H1 (cell line): ENCODE data around the gene WNT9A. TPM values are rescaled to one million over a fixed set of nuclear protein-coding genes. Genes with fewer than 3 reads are reported as not detected.
A peak's percentile ranks its signal among the peaks of the same experiment; 100 is the strongest.

Experiments used
- CTCF ChIA-PET: fragments of 300-600 bp; sonication (Branson Sonifier 250); formaldehyde crosslinking; loops from one replicate; lab custom pipeline; 2021; ENCODE audit not compliant: partially characterized antibody; lab: Charles Lee
- POLR2A ChIA-PET: fragments of 300-600 bp; sonication (Branson Sonifier 250); formaldehyde crosslinking; loops from one replicate; lab custom pipeline; 2021; ENCODE audit warnings: inconsistent platforms; ENCODE audit not compliant: partially characterized antibody; lab: Charles Lee
- DNase-seq, 2 experiments: peaks; one replicate each; pipeline versions ENCODE4 v3.0.0 to v3.0.0-alpha.2; 2010 to 2022; ENCODE audit warnings: low spot score in 2 of 2, low read depth in 1 of 2, mixed read lengths in 1 of 2
- FAIRE-seq: peaks from 2 replicates; lab custom pipeline; 2011; peaks lifted over from hg19 to GRCh38; lab: Jason Lieb, UNC
- H2AFZ ChIP-seq: 2 replicates; pipeline ENCODE4 v1.8.1; 2012; ENCODE audit warnings: low read length, inconsistent platforms
- H2AK5ac ChIP-seq: 2 replicates; pipeline ENCODE4 v1.6.1; 2013; ENCODE audit warnings: low read depth, low read length
- H2BK120ac ChIP-seq: replicated peaks from 2 replicates; pipeline ENCODE3; 2013; ENCODE audit warnings: low read depth, low read length, inconsistent platforms
- H2BK12ac ChIP-seq: 2 replicates; pipeline ENCODE4 v1.6.1; 2013; ENCODE audit warnings: low read depth, low read length
- H2BK15ac ChIP-seq: 2 replicates; pipeline ENCODE4 v1.6.1; 2013; ENCODE audit warnings: low read length
- H2BK20ac ChIP-seq: 2 replicates; pipeline ENCODE4 v1.6.1; 2013; ENCODE audit warnings: low read length
- H2BK5ac ChIP-seq: 2 replicates; pipeline ENCODE4 v1.6.1; 2013; ENCODE audit warnings: low read depth, low read length
- H3K14ac ChIP-seq: 2 replicates; pipeline ENCODE4 v1.6.1; 2013; ENCODE audit warnings: inconsistent platforms; ENCODE audit not compliant: insufficient read length
- H3K18ac ChIP-seq: 2 replicates; pipeline ENCODE4 v1.6.1; 2013; ENCODE audit warnings: low read length; ENCODE audit errors: extremely low read depth
- H3K23ac ChIP-seq: 2 replicates; pipeline ENCODE4 v1.6.1; 2013; ENCODE audit warnings: inconsistent platforms; ENCODE audit not compliant: insufficient read length
- H3K23me2 ChIP-seq: 2 replicates; pipeline ENCODE4 v1.6.1; 2013; ENCODE audit warnings: low read depth, low read length
- H3K27ac ChIP-seq: 2 replicates; pipeline ENCODE4 v1.6.1; 2011; ENCODE audit warnings: low read depth, low read length, inconsistent platforms
- H3K27me3 ChIP-seq, 4 experiments: replicated peaks in 1 of 4; 1 replicate in 1 of 4; 2 replicates in 3 of 4; pipeline versions ENCODE4 v1.6.1 to v1.8.1; 2011 to 2013; ENCODE audit warnings: low read length in 3 of 4, mild to moderate bottlenecking in 3 of 4, inconsistent platforms in 2 of 4, mixed read lengths in 2 of 4, moderate library complexity in 1 of 4; ENCODE audit not compliant: control insufficient read depth in 3 of 4, insufficient read depth in 3 of 4; ENCODE audit errors: extremely low read depth in 1 of 4
- H3K36me3 ChIP-seq, 4 experiments: 2 replicates each; pipeline versions ENCODE4 v1.6.1 to v1.8.1; 2011 to 2013; ENCODE audit warnings: mild to moderate bottlenecking in 4 of 4, low read length in 3 of 4, moderate library complexity in 2 of 4, control low read depth in 1 of 4, inconsistent platforms in 1 of 4; ENCODE audit not compliant: insufficient read depth in 4 of 4, control insufficient read depth in 2 of 4
- H3K4ac ChIP-seq: replicated peaks from 2 replicates; pipeline ENCODE3; 2013; ENCODE audit warnings: low read length, low read depth, mixed read lengths, inconsistent platforms; ENCODE audit not compliant: insufficient read length
- H3K4me1 ChIP-seq, 4 experiments: replicated peaks in 1 of 4; 1 replicate in 1 of 4; 2 replicates in 3 of 4; pipeline versions ENCODE4 v1.6.1 to v1.8.1; 2011 to 2013; ENCODE audit warnings: low read length in 3 of 4, inconsistent platforms in 2 of 4, mixed read lengths in 1 of 4; ENCODE audit not compliant: insufficient read depth in 4 of 4, control insufficient read depth in 3 of 4
- H3K4me2 ChIP-seq, 2 experiments: 2 replicates each; pipeline versions ENCODE4 v1.6.1 to v1.8.1; 2011 to 2013; ENCODE audit warnings: low read depth in 2 of 2, low read length in 2 of 2, control low read depth in 1 of 2, inconsistent platforms in 1 of 2, mild to moderate bottlenecking in 1 of 2; ENCODE audit not compliant: insufficient read depth in 1 of 2
- H3K4me3 ChIP-seq, 4 experiments: fragments of 200-600, 300-600 bp in 1 of 4; sonication (generic), shearing (Covaris generic), sonication (Bioruptor Twin) in 1 of 4; 2 replicates each; pipeline versions ENCODE4 v1.5.1 to v1.8.1; 2011 to 2016; ENCODE audit warnings: low read length in 4 of 4, low read depth in 3 of 4, control low read depth in 2 of 4, inconsistent platforms in 2 of 4, mild to moderate bottlenecking in 2 of 4, mixed read lengths in 1 of 4, moderate library complexity in 1 of 4; ENCODE audit not compliant: insufficient read depth in 2 of 4; ENCODE audit errors: extremely low read depth in 1 of 4
- H3K56ac ChIP-seq: replicated peaks from 2 replicates; pipeline ENCODE3; 2013; ENCODE audit warnings: low read depth, mild to moderate bottlenecking, mixed read lengths, low read length, inconsistent platforms; ENCODE audit not compliant: insufficient read length
- H3K79me1 ChIP-seq: 2 replicates; pipeline ENCODE4 v1.6.1; 2013; ENCODE audit warnings: low read depth, low read length, control low read depth
- H3K79me2 ChIP-seq, 2 experiments: 2 replicates each; pipeline versions ENCODE4 v1.6.1 to v1.8.1; 2012 to 2013; ENCODE audit warnings: low read length in 2 of 2, mild to moderate bottlenecking in 2 of 2, inconsistent platforms in 1 of 2; ENCODE audit not compliant: insufficient read depth in 2 of 2, control insufficient read depth in 1 of 2
- H3K9ac ChIP-seq, 4 experiments: replicated peaks in 1 of 4; 1 replicate in 1 of 4; 2 replicates in 3 of 4; pipeline versions ENCODE4 v1.6.1 to v1.8.1; 2011 to 2013; ENCODE audit warnings: low read depth in 3 of 4, low read length in 3 of 4, control low read depth in 2 of 4, mild to moderate bottlenecking in 2 of 4, moderate library complexity in 2 of 4, inconsistent platforms in 1 of 4; ENCODE audit errors: extremely low read depth in 1 of 4
- H3K9me3 ChIP-seq, 2 experiments: 2 replicates each; pipeline versions ENCODE4 v1.6.1 to v1.8.1; 2012 to 2013; ENCODE audit warnings: mild to moderate bottlenecking in 2 of 2, moderate library complexity in 2 of 2, control low read depth in 1 of 2, inconsistent platforms in 1 of 2, low read depth in 1 of 2, low read length in 1 of 2, mixed read lengths in 1 of 2; ENCODE audit not compliant: insufficient read depth in 2 of 2
- H4K20me1 ChIP-seq, 2 experiments: replicated peaks in 1 of 2; 2 replicates each; pipeline versions ENCODE3 to v1.8.1; 2011 to 2013; ENCODE audit warnings: inconsistent platforms in 2 of 2, low read length in 2 of 2, mild to moderate bottlenecking in 1 of 2; ENCODE audit not compliant: insufficient read depth in 2 of 2, control insufficient read depth in 1 of 2
- H4K5ac ChIP-seq: 2 replicates; pipeline ENCODE4 v1.6.1; 2013; ENCODE audit warnings: low read length, low read depth, mixed read lengths, inconsistent platforms; ENCODE audit not compliant: insufficient read length
- H4K8ac ChIP-seq: 2 replicates; pipeline ENCODE4 v1.8.0; 2013; ENCODE audit warnings: mild to moderate bottlenecking, moderate library complexity, low read length, inconsistent platforms; ENCODE audit not compliant: insufficient read depth; ENCODE audit errors: extremely low read depth
- H4K91ac ChIP-seq: replicated peaks from 2 replicates; pipeline ENCODE3; 2013; ENCODE audit warnings: low read length, mixed read lengths, inconsistent platforms; ENCODE audit not compliant: insufficient read length
- BCL11A ChIP-seq, 2 experiments: IDR thresholded peaks; one replicate each; pipeline ENCODE4 v1.6.1; 2011; ENCODE audit warnings: low read depth in 2 of 2, low read length in 2 of 2, mild to moderate bottlenecking in 2 of 2
- CHD2 ChIP-seq: IDR thresholded peaks from 2 replicates; pipeline ENCODE4 v1.6.1; 2012; ENCODE audit warnings: low read length, improper control_type of control experiment
- EP300 ChIP-seq, 2 experiments: IDR thresholded peaks; 1 replicate in 1 of 2; 2 replicates in 1 of 2; pipeline ENCODE4 v1.6.1; 2011 to 2012; ENCODE audit warnings: low read depth in 2 of 2, low read length in 2 of 2, mild to moderate bottlenecking in 2 of 2, borderline replicate concordance in 1 of 2, inconsistent platforms in 1 of 2, moderate library complexity in 1 of 2
- EZH2 ChIP-seq: fragments of 200-600 bp; sonication (generic); IDR thresholded peaks from 2 replicates; pipeline ENCODE4 v1.7.1; 2012; ENCODE audit warnings: low read depth, mild to moderate bottlenecking, moderate library complexity, low read length, inconsistent platforms; ENCODE audit not compliant: severe bottlenecking
- FOSL1 ChIP-seq: IDR thresholded peaks from 2 replicates; pipeline ENCODE4 v1.6.1; 2011; ENCODE audit warnings: mild to moderate bottlenecking, low read depth, low read length, moderate library complexity; ENCODE audit not compliant: insufficient read depth
- JUND ChIP-seq: IDR thresholded peaks from 2 replicates; pipeline ENCODE4 v1.6.1; 2011; ENCODE audit warnings: mild to moderate bottlenecking, improper control_type of control experiment, low read length
- POLR2AphosphoS5 ChIP-seq: IDR thresholded peaks from 2 replicates; pipeline ENCODE4 v1.6.1; 2011; ENCODE audit warnings: low read depth, low read length
- POU5F1 ChIP-seq: IDR thresholded peaks from 2 replicates; pipeline ENCODE4 v1.6.1; 2011; ENCODE audit warnings: low read depth, mild to moderate bottlenecking, low read length, moderate library complexity
- RAD21 ChIP-seq, 2 experiments: IDR thresholded peaks in 1 of 2; conservative IDR thresholded peaks in 1 of 2; 2 replicates each; pipeline ENCODE4 v1.6.1; 2011; ENCODE audit warnings: low read depth in 2 of 2, low read length in 2 of 2, improper control_type of control experiment in 1 of 2, inconsistent platforms in 1 of 2, mild to moderate bottlenecking in 1 of 2, moderate library complexity in 1 of 2
- RNF2 ChIP-seq: fragments of 200-900, 300-1000 bp; sonication (generic); IDR thresholded peaks from 2 replicates; pipeline ENCODE4 v1.7.1; 2016; ENCODE audit warnings: borderline replicate concordance, low read depth, mild to moderate bottlenecking, antibody characterized with exemption, low read length; ENCODE audit not compliant: poor library complexity, severe bottlenecking; ENCODE audit errors: missing control alignments
- SIX5 ChIP-seq: IDR thresholded peaks from 2 replicates; pipeline ENCODE4 v1.6.1; 2011; ENCODE audit warnings: mild to moderate bottlenecking, low read depth, low read length
- SRF ChIP-seq: IDR thresholded peaks from 2 replicates; pipeline ENCODE4 v1.6.1; 2011; ENCODE audit warnings: mild to moderate bottlenecking, low read depth, low read length, moderate library complexity
- TAF1 ChIP-seq: IDR thresholded peaks from 2 replicates; pipeline ENCODE4 v1.6.1; 2011; ENCODE audit warnings: mild to moderate bottlenecking, low read depth, low read length
- TEAD4 ChIP-seq: IDR thresholded peaks from 2 replicates; pipeline ENCODE4 v1.6.1; 2012; ENCODE audit warnings: low read depth, low read length, inconsistent platforms, mixed read lengths
- WGBS, 2 experiments: shearing (Covaris generic) in 1 of 2; methylation state at CpG; one replicate each; pipeline versions ENCODE4 v1.1.6 to v1.1.7; 2013 to 2015; ENCODE audit warnings: low lambda C conversion rate in 2 of 2, mixed read lengths in 2 of 2, inconsistent platforms in 1 of 2, low coverage in 1 of 2, missing lambda C conversion rate in 1 of 2; ENCODE audit not compliant: insufficient replicate concordance in 2 of 2, insufficient coverage in 1 of 2, insufficient read length in 1 of 2; ENCODE audit errors: extremely low coverage in 1 of 2, missing lambda C conversion rate in 1 of 2; 5-methylcytosine and 5-hydroxymethylcytosine counted together
- polyA plus RNA-seq, 7 experiments: library from polyadenylated mRNA; depleted of rRNA in 3 of 7; stranded (reverse) in 5 of 7; unstranded in 2 of 7; fragments of >200 nt in 5 of 7; fragments of 200-250 nt in 2 of 7; gene quantifications; 1 replicate in 5 of 7; 2 replicates in 1 of 7; 4 replicates in 1 of 7; pipeline versions ENCODE4 v1.2.1 to v1.2.3, GENCODE V29; 2011 to 2013; ENCODE audit warnings: missing spikeins in 2 of 7, mixed read lengths in 2 of 7
- total RNA-seq: library from RNA; stranded (reverse); fragmentation: NEBNext Ultra II Directional; extraction: Animal tissue kit (Norgen Biotek cat#: 25700); gene quantifications from 2 replicates; pipeline ENCODE4 v1.2.1, GENCODE V29; 2021

WNT9A gene
- total and polyA plus RNA-seq, 2 of the 8 experiments (the other 6 are each of a cell fraction or from before 2014, with no cell fraction given): 1.1 to 1.5 TPM

GRCh38 chr1:227903061-227903521, 44.6 kb downstream of the WNT9A start:
- no peaks in the 10 kb centered on the region for H3K79me2 ChIP-seq
- no peak overlapping the region for H3K4me3 ChIP-seq
- H4K8ac ChIP-seq: no peak overlapping the region
- H3K79me1 ChIP-seq: no peaks in the 10 kb centered on the region
- H2BK120ac ChIP-seq: no peak overlapping the region
- CTCF ChIA-PET: interaction anchor here (1.4 to 2.7 kb wide), 2 partner anchors 108 to 140 kb away, joined by 3 to 11 read pairs; no protein-coding TSS in a partner anchor
- no peak overlapping the region; the same call in 1 of the 2 replicates for H3K18ac ChIP-seq
- H3K23me2 ChIP-seq: no peaks in the 10 kb centered on the region; the same call in 1 of the 2 replicates
- no peak overlapping the region for H3K14ac ChIP-seq
- H2BK20ac ChIP-seq: no peak overlapping the region
- H2BK5ac ChIP-seq: no peak overlapping the region
- no peak overlapping the region for H3K4ac ChIP-seq
- POLR2A ChIA-PET: no interaction called here
- H4K5ac ChIP-seq: no peak overlapping the region
- no peak overlapping the region for H3K4me2 ChIP-seq
- no peak overlapping the region for H3K9ac ChIP-seq
- H3K27me3 ChIP-seq: no peaks in the 10 kb centered on the region
- peaks cover 0 to 11% (median 0%) of the 10 kb centered on the region in 4 experiments; a peak in 3 of 7 replicates for H3K4me1 ChIP-seq
- FAIRE-seq (no peak), DNase-seq (no peak)
- H3K36me3 ChIP-seq: no peaks in the 10 kb centered on the region
- H3K23ac ChIP-seq: no peak overlapping the region
- H2BK12ac ChIP-seq: 0 out of 2 replicates have a peak overlapping the region, but pooled peaks have one; percentile 9
- H3K9me3 ChIP-seq: no peaks in the 10 kb centered on the region
- no peak overlapping the region for H3K27ac ChIP-seq
- 0 out of 2 replicates have a peak overlapping the region, but pooled peaks have one; percentile 60 for H2AK5ac ChIP-seq
- WGBS, 2 experiments: 81% methylated on average over 8 of the region's 9 CpGs; no CpG with 5 or more reads in 1 of the 2 experiments
- no peaks in the 10 kb centered on the region for H4K20me1 ChIP-seq
- no peak overlapping the region for H2AFZ ChIP-seq
- no peak overlapping the region for H4K91ac ChIP-seq
- H2BK15ac ChIP-seq: no peak overlapping the region
- H3K56ac ChIP-seq: no peak overlapping the region
- no peak for TF ChIP-seq POU5F1
- no peak for TF ChIP-seq FOSL1
- no peak for TF ChIP-seq SRF
- no peak for TF ChIP-seq JUND
- TF ChIP-seq CHD2: no peak
- TF ChIP-seq TAF1: no peak
- TF ChIP-seq RAD21 (IDR thresholded peaks at IDR 0.05 in 1 of 2, conservative IDR thresholded peaks at IDR 0.05 in 1 of 2; ENCODE audit: low read depth in 2 of 2, low read length in 2 of 2): no peak
- TF ChIP-seq EZH2: no peak
- no peak for TF ChIP-seq EP300 (IDR thresholded peaks at IDR 0.05; ENCODE audit: borderline replicate concordance in 1 of 2, low read depth in 2 of 2, low read length in 2 of 2)
- no peak for TF ChIP-seq RNF2
- TF ChIP-seq SIX5: no peak
- TF ChIP-seq BCL11A (IDR thresholded peaks at IDR 0.05; ENCODE audit: low read depth in 2 of 2, low read length in 2 of 2): no peak
- TF ChIP-seq TEAD4: no peak
- TF ChIP-seq POLR2AphosphoS5: no peak
